Measurements from ENCODE around the gene GGCT.
A peak's percentile ranks its signal among the peaks of the same experiment; 100 is the strongest.
"Not testable (repeated sequence)": the region's sequence is repeated elsewhere in the genome, so short reads cannot be mapped to it uniquely, and the experiment has no call there.

Gene GGCT

GRCh38 chr7:30487371-30487770, 17.3 kb downstream of the GGCT start:
- no peaks in the 10 kb centered on the region for H3K79me2 ChIP-seq (ENCODE audit: control insufficient read depth, insufficient read depth, low read length, poor library complexity)
- DNase-seq = no peak
- no peak overlapping the region for H3K14ac ChIP-seq (ENCODE audit: low read length)
- H3K27me3 ChIP-seq (ENCODE audit: insufficient read depth, low read length) = no peaks in the 10 kb centered on the region
- H2BK5ac ChIP-seq (ENCODE audit: low read depth, low read length, poor library complexity) = no peak overlapping the region
- H3K9me3 ChIP-seq (ENCODE audit: insufficient read depth, low read depth, low read length) = peaks cover 2% of the 10 kb centered on the region
- H2BK120ac ChIP-seq (ENCODE audit: insufficient read depth, low read length, poor library complexity) = no peak overlapping the region
- H3K4me1 ChIP-seq (ENCODE audit: control insufficient read depth in 1 of 2, insufficient read depth in 2 of 2, low read length in 2 of 2) = peaks cover 0 to 3% of the 10 kb centered on the region in 2 experiments
- H3K9ac ChIP-seq (ENCODE audit: low read length) = no peak overlapping the region
- H3K4ac ChIP-seq (ENCODE audit: low read depth, low read length) = no peak overlapping the region
- H3K4me3 ChIP-seq (ENCODE audit: low read depth, low read length) = no peak overlapping the region
- WGBS (ENCODE audit: extremely low coverage, insufficient coverage, insufficient read length) = no CpG with 5 or more reads among the region's 1 CpG
- H2BK12ac ChIP-seq (ENCODE audit: low read length) = no peak overlapping the region
- no peak overlapping the region for H4K91ac ChIP-seq (ENCODE audit: low read depth, low read length)
- no peak overlapping the region for H2AFZ ChIP-seq (ENCODE audit: insufficient read depth, low read length, poor library complexity)
- H3K79me1 ChIP-seq (ENCODE audit: low read length) = no peaks in the 10 kb centered on the region
- H3K23ac ChIP-seq (ENCODE audit: low read length) = no peak overlapping the region
- H3K27ac ChIP-seq (ENCODE audit: low read depth, low read length) = no peak overlapping the region
- no peaks in the 10 kb centered on the region for H3K36me3 ChIP-seq (ENCODE audit: control insufficient read depth in 1 of 2, insufficient read depth in 2 of 2, low read length in 2 of 2)
- no peak overlapping the region for H4K12ac ChIP-seq (ENCODE audit: low read depth, low read length)
- H3K4me2 ChIP-seq (ENCODE audit: low read length) = no peak overlapping the region
- no peak overlapping the region for H3K18ac ChIP-seq (ENCODE audit: low read length)
- no peak overlapping the region for H2AK5ac ChIP-seq (ENCODE audit: low read length)
- no peak overlapping the region for H4K8ac ChIP-seq (ENCODE audit: low read depth, low read length)

DNA sequence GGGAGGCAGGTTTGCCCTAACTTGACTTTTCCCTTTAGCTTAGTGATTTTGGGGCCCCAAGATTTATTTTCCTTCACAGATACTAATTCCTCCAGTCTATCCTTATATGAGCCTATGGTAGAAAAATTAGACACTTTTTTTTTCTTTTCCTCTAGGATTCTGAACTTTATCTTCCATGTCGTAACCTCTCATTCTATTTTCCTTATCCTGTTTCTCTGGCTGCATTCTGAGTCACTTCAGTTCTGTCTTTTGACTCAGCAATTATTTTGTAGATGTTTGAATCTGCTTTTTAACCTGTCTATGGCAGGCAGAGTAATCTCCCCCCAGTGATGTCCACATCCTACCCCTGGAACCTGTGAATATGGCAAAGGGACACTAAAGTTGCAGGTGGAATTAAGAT, 19.0 kb downstream of the GGCT start:
- Histone ChIP-seq H3K4me3 (ENCODE audit: low read depth, low read length) (no peak overlapping the region), H4K12ac (ENCODE audit: low read depth, low read length) (no peak overlapping the region), H3K27ac (ENCODE audit: low read depth, low read length) (no peak overlapping the region), H3K9ac (ENCODE audit: low read length) (no peak overlapping the region), H3K9me3 (ENCODE audit: insufficient read depth, low read depth, low read length) (peaks cover 2% of the 10 kb centered on the region), H3K79me1 (ENCODE audit: low read length) (no peaks in the 10 kb centered on the region), H3K18ac (ENCODE audit: low read length) (no peak overlapping the region), H3K23ac (ENCODE audit: low read length) (no peak overlapping the region), H3K4me2 (ENCODE audit: low read length) (no peak overlapping the region), H3K79me2 (ENCODE audit: control insufficient read depth, insufficient read depth, low read length, poor library complexity) (no peaks in the 10 kb centered on the region), H2BK5ac (ENCODE audit: low read depth, low read length, poor library complexity) (no peak overlapping the region), H2AFZ (ENCODE audit: insufficient read depth, low read length, poor library complexity) (no peak overlapping the region), H4K91ac (ENCODE audit: low read depth, low read length) (no peak overlapping the region), H3K27me3 (ENCODE audit: insufficient read depth, low read length) (no peaks in the 10 kb centered on the region), H3K14ac (ENCODE audit: low read length) (no peak overlapping the region), H4K8ac (ENCODE audit: low read depth, low read length) (no peak overlapping the region), H2AK5ac (ENCODE audit: low read length) (no peak overlapping the region), H3K4me1 (ENCODE audit: control insufficient read depth in 1 of 2, insufficient read depth in 2 of 2, low read length in 2 of 2) (peaks cover 0 to 3% of the 10 kb centered on the region in 2 experiments), H2BK120ac (ENCODE audit: insufficient read depth, low read length, poor library complexity) (no peak overlapping the region), H3K36me3 (ENCODE audit: control insufficient read depth in 1 of 2, insufficient read depth in 2 of 2, low read length in 2 of 2) (no peaks in the 10 kb centered on the region), H3K4ac (ENCODE audit: low read depth, low read length) (no peak overlapping the region), H2BK12ac (ENCODE audit: low read length) (no peak overlapping the region)
- no peak for DNase-seq
- WGBS (ENCODE audit: extremely low coverage, insufficient coverage, insufficient read length) = no CpG with 5 or more reads among the region's 1 CpG

GRCh38 chr7:30481416-30481815, 23.2 kb downstream of the GGCT start:
- H3K9ac ChIP-seq (ENCODE audit: low read length); H2BK5ac ChIP-seq (ENCODE audit: low read depth, low read length, poor library complexity); H2AK5ac ChIP-seq (ENCODE audit: low read length); H3K23ac ChIP-seq (ENCODE audit: low read length); H3K4ac ChIP-seq (ENCODE audit: low read depth, low read length); H2BK120ac ChIP-seq (ENCODE audit: insufficient read depth, low read length, poor library complexity); H3K36me3 ChIP-seq (ENCODE audit: control insufficient read depth in 1 of 2, insufficient read depth in 2 of 2, low read length in 2 of 2); H3K4me1 ChIP-seq (ENCODE audit: control insufficient read depth in 1 of 2, insufficient read depth in 2 of 2, low read length in 2 of 2); H4K8ac ChIP-seq (ENCODE audit: low read depth, low read length); H2BK12ac ChIP-seq (ENCODE audit: low read length); H3K9me3 ChIP-seq (ENCODE audit: insufficient read depth, low read depth, low read length); H3K4me3 ChIP-seq (ENCODE audit: low read depth, low read length); H3K18ac ChIP-seq (ENCODE audit: low read length); H2AFZ ChIP-seq (ENCODE audit: insufficient read depth, low read length, poor library complexity); H4K91ac ChIP-seq (ENCODE audit: low read depth, low read length); H3K14ac ChIP-seq (ENCODE audit: low read length); H3K27me3 ChIP-seq (ENCODE audit: insufficient read depth, low read length); H4K12ac ChIP-seq (ENCODE audit: low read depth, low read length); DNase-seq; H3K4me2 ChIP-seq (ENCODE audit: low read length); H3K79me2 ChIP-seq (ENCODE audit: control insufficient read depth, insufficient read depth, low read length, poor library complexity); H3K27ac ChIP-seq (ENCODE audit: low read depth, low read length): not testable (repeated sequence)
- peaks cover 10% of the 10 kb centered on the region for H3K79me1 ChIP-seq (ENCODE audit: low read length)
- no CpG with 5 or more reads among the region's 9 CpGs for WGBS (ENCODE audit: extremely low coverage, insufficient coverage, insufficient read length)

GRCh38 chr7:30479202-30480120, 25.2 kb downstream of the GGCT start:
- no CpG with 5 or more reads among the region's 14 CpGs for WGBS (ENCODE audit: extremely low coverage, insufficient coverage, insufficient read length)
- no peaks in the 10 kb centered on the region for H3K36me3 ChIP-seq (ENCODE audit: control insufficient read depth in 1 of 2, insufficient read depth in 2 of 2, low read length in 2 of 2)
- no peak overlapping the region for H4K8ac ChIP-seq (ENCODE audit: low read depth, low read length)
- peaks cover 6% of the 10 kb centered on the region for H3K79me2 ChIP-seq (ENCODE audit: control insufficient read depth, insufficient read depth, low read length, poor library complexity)
- H4K91ac ChIP-seq (ENCODE audit: low read depth, low read length) = no peak overlapping the region
- H2BK120ac ChIP-seq (ENCODE audit: insufficient read depth, low read length, poor library complexity) = no peak overlapping the region
- no peak for DNase-seq
- H3K9me3 ChIP-seq (ENCODE audit: insufficient read depth, low read depth, low read length) = no peaks in the 10 kb centered on the region
- H4K12ac ChIP-seq (ENCODE audit: low read depth, low read length) = no peak overlapping the region
- no peak overlapping the region for H3K14ac ChIP-seq (ENCODE audit: low read length)
- no peak overlapping the region for H3K18ac ChIP-seq (ENCODE audit: low read length)
- no peak overlapping the region for H2BK12ac ChIP-seq (ENCODE audit: low read length)
- H3K4me1 ChIP-seq (ENCODE audit: control insufficient read depth in 1 of 2, insufficient read depth in 2 of 2, low read length in 2 of 2) = peaks cover 3 to 6% of the 10 kb centered on the region in 2 experiments
- no peak overlapping the region for H3K4me3 ChIP-seq (ENCODE audit: low read depth, low read length)
- H2AK5ac ChIP-seq (ENCODE audit: low read length) = no peak overlapping the region
- H2AFZ ChIP-seq (ENCODE audit: insufficient read depth, low read length, poor library complexity) = no peak overlapping the region
- peaks cover 10% of the 10 kb centered on the region for H3K79me1 ChIP-seq (ENCODE audit: low read length)
- H3K9ac ChIP-seq (ENCODE audit: low read length) = no peak overlapping the region
- H3K4ac ChIP-seq (ENCODE audit: low read depth, low read length) = no peak overlapping the region
- no peak overlapping the region for H3K23ac ChIP-seq (ENCODE audit: low read length)
- no peak overlapping the region for H3K27ac ChIP-seq (ENCODE audit: low read depth, low read length)
- no peak overlapping the region for H2BK5ac ChIP-seq (ENCODE audit: low read depth, low read length, poor library complexity)
- H3K27me3 ChIP-seq (ENCODE audit: insufficient read depth, low read length) = no peaks in the 10 kb centered on the region
- H3K4me2 ChIP-seq (ENCODE audit: low read length) = peak overlapping the region; percentile 77
